H54 (cell line): ENCODE data around the gene FIGNL1.
"Not testable (repeated sequence)": the region's sequence is repeated elsewhere in the genome, so short reads cannot be mapped to it uniquely, and the experiment has no call there.

Experiments
- DNase-seq: peaks from one replicate; pipeline ENCODE4 v3.0.0; 2011; ENCODE audit warnings: low spot score, mixed read lengths; ENCODE audit not compliant: insufficient read length
- FAIRE-seq: peaks from 3 replicates; lab custom pipeline; 2011; peaks lifted over from hg19 to GRCh38; lab: Jason Lieb, UNC
- POLR2A ChIP-seq: IDR thresholded peaks from 2 replicates; pipeline ENCODE4 v1.6.1; 2011; ENCODE audit warnings: low read depth, mild to moderate bottlenecking, low read length

FIGNL1 gene

GRCh38 chr7:50463035-50463434 lies 12.9 kb upstream of the FIGNL1 start:
- no peak for TF ChIP-seq POLR2A
- no peak for DNase-seq
- FAIRE-seq, result no peak

DNA sequence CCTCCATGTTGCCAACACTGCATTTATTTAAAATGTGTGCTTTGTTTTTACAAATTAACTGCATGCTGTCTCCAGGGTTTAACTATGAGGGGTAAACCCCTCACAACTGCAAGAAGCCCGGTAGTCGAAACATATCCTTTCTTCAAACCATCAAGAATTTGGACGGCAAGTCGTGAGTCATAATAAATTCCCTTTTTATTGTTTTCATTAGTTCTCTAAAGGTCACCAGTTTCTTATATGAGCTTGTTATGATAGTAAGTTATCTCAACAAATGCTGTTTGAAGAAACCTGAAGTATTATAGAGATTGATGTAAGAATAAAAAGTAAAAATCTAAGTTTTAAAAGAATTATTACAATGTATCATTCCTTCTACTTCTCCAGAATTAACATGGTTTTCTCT lies 12.2 kb upstream of the FIGNL1 start:
- no peak for FAIRE-seq
- DNase-seq, result no peak
- TF ChIP-seq POLR2A, result no peak

GRCh38 chr7:50461695-50462094 lies 11.5 kb upstream of the FIGNL1 start:
- DNase-seq, result no peak
- no peak for TF ChIP-seq POLR2A
- no peak for FAIRE-seq

- not testable (repeated sequence) for DNase-seq, FAIRE-seq
Measured at GRCh38 chr7:50459183-50459582, 9.0 kb upstream of the FIGNL1 start.

GRCh38 chr7:50458651-50459050 lies 8.5 kb upstream of the FIGNL1 start:
- not testable (repeated sequence) for FAIRE-seq, DNase-seq

DNA sequence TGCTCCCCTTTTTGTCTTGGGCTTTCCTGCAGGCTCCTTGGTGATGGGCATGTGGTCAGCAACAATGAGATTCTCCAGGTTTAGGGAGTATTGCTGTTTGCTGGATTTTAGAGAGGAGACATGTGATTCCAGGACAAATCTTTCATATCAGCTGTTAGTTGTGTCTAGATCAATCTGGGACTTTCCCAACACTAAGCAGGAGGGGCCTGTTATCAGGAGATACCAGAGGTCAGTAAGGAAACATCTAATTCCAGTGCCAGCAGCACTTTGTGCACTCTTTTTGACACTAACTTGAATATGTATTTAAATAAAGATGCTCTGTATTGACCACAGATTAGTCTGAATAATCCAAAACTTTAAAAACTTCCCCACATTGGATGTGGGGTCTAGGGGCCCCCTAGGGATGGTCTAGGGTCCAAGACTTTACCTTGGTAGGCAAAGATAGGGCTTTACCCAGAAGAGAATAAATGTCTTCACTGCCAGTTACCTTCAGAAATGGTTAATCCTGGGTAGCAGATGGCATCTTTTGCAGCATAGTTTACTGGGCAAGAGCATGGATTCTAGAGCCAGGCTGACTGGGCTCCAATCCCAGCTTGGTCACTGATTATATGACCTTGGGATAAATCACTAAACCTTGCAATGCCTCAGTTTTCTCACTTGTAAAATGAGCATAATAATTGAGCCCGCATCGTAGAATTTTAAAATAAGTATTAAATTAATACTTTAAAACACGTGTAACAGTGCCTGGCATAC lies 6.4 kb upstream of the FIGNL1 start:
- DNase-seq (no peak), FAIRE-seq (no peak)
- TF ChIP-seq POLR2A, result no peak

DNA sequence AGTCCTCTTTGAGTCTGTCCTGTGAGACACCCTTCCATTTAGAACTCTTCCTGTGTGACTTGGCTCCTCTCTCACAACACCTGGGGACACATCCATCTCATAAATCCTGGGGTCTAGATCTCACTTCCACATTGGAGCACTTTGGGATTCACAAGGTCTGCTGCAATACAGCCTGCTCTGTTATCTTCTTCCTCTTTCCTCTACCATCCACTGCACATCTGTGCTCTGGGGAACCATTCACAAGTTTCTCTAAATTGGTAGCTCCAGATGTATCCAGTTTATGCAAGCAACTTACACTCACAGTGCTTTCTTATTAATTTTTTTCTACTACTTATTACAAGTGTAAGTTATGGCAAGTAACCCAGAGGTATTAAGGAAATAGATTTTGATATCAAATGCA lies 5.5 kb upstream of the FIGNL1 start:
- DNase-seq (no peak), FAIRE-seq (no peak)
- TF ChIP-seq POLR2A, result no peak

DNA sequence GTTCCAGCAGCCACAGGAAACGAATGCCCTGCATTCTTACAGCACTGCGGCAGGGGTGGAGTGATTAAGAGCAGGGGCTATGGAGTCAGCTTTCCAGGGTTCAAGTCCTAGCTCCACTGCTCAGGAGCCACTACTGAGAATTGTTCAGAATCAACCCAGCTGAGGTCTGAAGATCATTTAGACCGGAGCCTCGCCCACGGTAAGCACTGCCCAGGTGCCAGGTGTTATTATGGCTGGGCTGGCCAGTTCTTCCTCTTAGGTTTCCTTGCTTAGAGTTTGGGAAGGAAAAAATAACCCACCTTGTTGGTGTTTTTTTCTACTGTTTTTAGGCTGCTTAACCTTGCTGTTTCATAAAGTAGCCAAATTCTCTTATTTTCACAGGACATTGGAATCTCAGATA lies 4.8 kb upstream of the FIGNL1 start:
- FAIRE-seq, result no peak
- TF ChIP-seq POLR2A, result no peak

GRCh38 chr7:50450590-50451032 lies 461 bp upstream of the FIGNL1 start:
- no peak for TF ChIP-seq POLR2A

More for the DNA sequence above, 4.8 kb upstream of the FIGNL1 start:
- no peak for DNase-seq

GRCh38 chr7:50449501-50449880 lies 659 bp downstream of the FIGNL1 start:
- no peak for DNase-seq
- TF ChIP-seq POLR2A, result no peak
- FAIRE-seq, result no peak

More at GRCh38 chr7:50450590-50451032, 461 bp upstream of the FIGNL1 start:
- DNase-seq (no peak), FAIRE-seq (no peak)

- no peak for DNase-seq
- TF ChIP-seq POLR2A, result no peak
- FAIRE-seq, result no peak
Measured at GRCh38 chr7:50448823-50449222, 1.3 kb downstream of the FIGNL1 start.

GRCh38 chr7:50446542-50446960 lies 3.6 kb downstream of the FIGNL1 start:
- FAIRE-seq (peak; percentile 99), DNase-seq (peak; percentile 72)
- no peak for TF ChIP-seq POLR2A

- DNase-seq, result no peak
- TF ChIP-seq POLR2A, result no peak
Measured at GRCh38 chr7:50436133-50436806, 13.9 kb downstream of the FIGNL1 start.

GRCh38 chr7:50431722-50432305 lies 18.3 kb downstream of the FIGNL1 start:
- no peak for FAIRE-seq
- TF ChIP-seq POLR2A, result no peak
- DNase-seq, result no peak

More at GRCh38 chr7:50436133-50436806, 13.9 kb downstream of the FIGNL1 start:
- no peak for FAIRE-seq
